ENCODE measurements around the gene INPP5D.
"Not testable (repeated sequence)": the region's sequence is repeated elsewhere in the genome, so short reads cannot be mapped to it uniquely, and the experiment has no call there.

The INPP5D gene

DNA sequence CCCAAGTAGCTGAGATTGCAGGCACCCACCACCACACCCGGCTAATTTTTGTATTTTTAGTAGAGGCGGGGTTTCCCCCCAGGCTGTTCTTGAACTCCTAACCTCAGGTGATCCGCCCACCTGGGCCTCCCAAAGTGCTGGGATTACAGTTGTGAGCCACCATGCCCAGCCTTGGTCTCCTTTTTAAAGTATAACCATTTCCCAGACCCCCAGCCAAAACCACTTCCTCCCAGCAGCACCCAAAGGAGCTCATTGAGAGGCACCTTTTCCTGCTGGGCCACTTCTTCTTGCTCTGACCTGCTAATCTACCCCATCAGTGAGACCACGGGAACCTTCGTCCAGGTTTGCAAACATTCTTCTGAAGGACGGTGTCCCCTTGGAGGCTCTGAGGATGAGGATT, 69.9 kb downstream of the INPP5D start:
- in situ Hi-C loops (cut with HindIII; ENCODE audit: low sequenced_read_pairs) = no loop called here

- in situ Hi-C loops (cut with HindIII; ENCODE audit: low sequenced_read_pairs) = no loop called here
These were observed 70.4 kb downstream of the INPP5D start for GRCh38 chr2:233130481-233131020.

GRCh38 chr2:233131936-233132720, 72.0 kb downstream of the INPP5D start:
- in situ Hi-C loops (cut with HindIII; ENCODE audit: low sequenced_read_pairs) = no loop called here

- in situ Hi-C loops (cut with HindIII; ENCODE audit: low sequenced_read_pairs) = no loop called here
These were observed 73.1 kb downstream of the INPP5D start for GRCh38 chr2:233133239-233133638.

GRCh38 chr2:233135421-233135820, 75.3 kb downstream of the INPP5D start:
- in situ Hi-C loops (cut with HindIII; ENCODE audit: low sequenced_read_pairs) = no loop called here

- in situ Hi-C loops (cut with HindIII; ENCODE audit: low sequenced_read_pairs) = no loop called here
These were observed 76.9 kb downstream of the INPP5D start for GRCh38 chr2:233137040-233137439.

- in situ Hi-C loops (cut with HindIII; ENCODE audit: low sequenced_read_pairs) = loop anchor here (5.0 kb wide), 1 partner anchor 87 kb away; no protein-coding TSS in a partner anchor
These were observed 80.0 kb downstream of the INPP5D start for GRCh38 chr2:233140077-233140585.

- in situ Hi-C loops (cut with HindIII; ENCODE audit: low sequenced_read_pairs) = loop anchor here (5.0 kb wide), 1 partner anchor 86 kb away; no protein-coding TSS in a partner anchor
These were observed 80.8 kb downstream of the INPP5D start for GRCh38 chr2:233140978-233141377.

GRCh38 chr2:233141901-233142300, 81.8 kb downstream of the INPP5D start:
- in situ Hi-C loops (cut with HindIII; ENCODE audit: low sequenced_read_pairs) = loop anchor here (5.0 kb wide), 1 partner anchor 85 kb away; no protein-coding TSS in a partner anchor

DNA sequence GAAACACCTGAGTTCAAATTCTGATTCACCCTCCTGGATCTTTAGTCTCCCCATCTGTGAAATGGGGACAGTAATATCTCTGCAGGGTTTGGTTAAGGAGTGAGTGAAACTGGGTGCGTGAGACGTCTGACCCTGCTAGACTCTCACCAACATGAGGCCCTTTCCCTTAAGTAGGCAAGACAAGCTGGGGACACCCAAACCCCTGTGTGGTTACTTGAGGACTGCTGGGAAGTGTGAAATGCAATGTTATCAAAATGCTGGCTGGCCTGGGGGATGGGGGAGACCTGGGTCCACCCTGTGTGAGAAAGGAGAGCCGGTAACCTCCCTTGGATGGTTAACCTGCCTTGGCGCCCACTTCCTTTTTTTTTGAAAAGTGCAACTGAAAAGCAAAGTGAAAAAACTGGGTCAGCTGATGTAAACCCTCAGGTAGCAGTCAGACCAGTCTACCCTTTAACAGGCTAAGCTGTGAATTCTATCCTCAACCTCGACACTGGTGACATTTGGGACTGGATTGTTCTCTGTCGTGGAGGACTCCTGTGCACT, 82.3 kb downstream of the INPP5D start:
- in situ Hi-C loops (cut with HindIII; ENCODE audit: low sequenced_read_pairs) = loop anchor here (5.0 kb wide), 1 partner anchor 85 kb away; no protein-coding TSS in a partner anchor

DNA sequence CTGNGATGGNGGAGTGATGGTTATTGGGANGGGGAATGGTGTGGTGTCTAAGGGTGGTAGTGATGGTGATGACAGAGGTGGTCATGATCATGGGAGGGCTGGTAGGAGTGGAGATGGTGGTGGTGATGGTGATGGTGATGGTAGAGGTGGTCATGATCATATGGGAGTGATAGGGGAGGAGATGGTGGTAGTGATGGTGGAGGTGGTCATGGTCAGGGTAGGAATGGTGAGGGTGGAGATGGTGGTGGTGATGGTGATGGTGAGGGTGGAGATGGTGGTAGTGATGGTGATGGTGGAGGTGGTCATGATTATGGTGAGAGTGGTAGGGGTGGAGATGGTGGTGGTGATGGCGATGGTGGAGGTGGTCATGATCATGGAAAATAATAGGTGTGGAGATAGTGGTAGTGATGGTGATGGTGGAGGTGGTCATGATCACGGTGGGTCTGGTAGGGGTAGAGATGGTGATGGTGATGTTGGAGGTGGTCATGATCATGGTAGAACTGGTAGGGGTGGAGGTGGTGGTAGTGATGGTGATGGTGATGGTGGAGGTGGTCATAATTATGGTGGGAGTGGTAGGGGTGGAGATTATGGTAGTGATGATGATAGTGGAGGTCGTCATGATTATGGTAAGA, 83.7 kb downstream of the INPP5D start:
- in situ Hi-C loops (cut with HindIII; ENCODE audit: low sequenced_read_pairs) = loop anchor here (5.0 kb wide), 1 partner anchor 83 kb away; no protein-coding TSS in a partner anchor

GRCh38 chr2:233145726-233146125, 85.6 kb downstream of the INPP5D start:
- in situ Hi-C loops (cut with HindIII; ENCODE audit: low sequenced_read_pairs) = no loop called here

DNA sequence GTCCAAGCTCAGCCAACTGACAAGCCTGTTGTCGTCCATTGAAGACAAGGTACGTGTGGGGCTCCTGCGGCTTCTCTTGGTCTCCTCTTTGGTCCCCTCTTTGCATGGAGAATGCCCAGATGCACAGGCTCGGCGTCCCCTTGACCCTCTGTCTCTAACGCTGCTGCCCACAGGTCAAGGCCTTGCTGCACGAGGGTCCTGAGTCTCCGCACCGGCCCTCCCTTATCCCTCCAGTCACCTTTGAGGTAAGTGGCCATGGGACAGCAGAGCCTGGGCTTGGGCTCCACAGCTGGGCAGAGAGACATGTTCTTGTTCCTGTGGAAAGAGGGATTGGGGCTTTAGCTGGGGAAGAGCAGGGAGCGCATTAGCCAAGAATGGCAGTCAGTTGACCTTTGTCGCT, 86.1 kb downstream of the INPP5D start:
- in situ Hi-C loops (cut with HindIII; ENCODE audit: low sequenced_read_pairs) = no loop called here

- in situ Hi-C loops (cut with HindIII; ENCODE audit: low sequenced_read_pairs) = no loop called here
These were observed 87.1 kb downstream of the INPP5D start for GRCh38 chr2:233147136-233147828.

DNA sequence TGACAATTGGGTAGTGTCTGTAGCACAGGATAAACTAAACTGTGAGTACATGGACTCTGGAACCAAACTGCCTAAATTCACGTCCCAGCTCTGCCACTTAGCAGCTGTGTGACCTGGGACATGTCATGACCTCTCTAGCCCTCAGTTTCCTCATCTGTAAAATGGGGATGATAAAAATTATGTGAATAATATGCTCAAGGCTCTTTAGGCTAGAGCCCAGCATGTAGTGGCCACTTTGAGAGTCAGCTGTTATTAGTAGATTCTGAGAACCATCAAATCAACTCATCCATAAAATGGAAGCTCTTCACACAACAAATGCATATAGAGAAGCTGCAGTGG, 87.7 kb downstream of the INPP5D start:
- in situ Hi-C loops (cut with HindIII; ENCODE audit: low sequenced_read_pairs) = no loop called here

GRCh38 chr2:233148354-233148753, 88.2 kb downstream of the INPP5D start:
- in situ Hi-C loops (cut with HindIII; ENCODE audit: low sequenced_read_pairs) = no loop called here

DNA sequence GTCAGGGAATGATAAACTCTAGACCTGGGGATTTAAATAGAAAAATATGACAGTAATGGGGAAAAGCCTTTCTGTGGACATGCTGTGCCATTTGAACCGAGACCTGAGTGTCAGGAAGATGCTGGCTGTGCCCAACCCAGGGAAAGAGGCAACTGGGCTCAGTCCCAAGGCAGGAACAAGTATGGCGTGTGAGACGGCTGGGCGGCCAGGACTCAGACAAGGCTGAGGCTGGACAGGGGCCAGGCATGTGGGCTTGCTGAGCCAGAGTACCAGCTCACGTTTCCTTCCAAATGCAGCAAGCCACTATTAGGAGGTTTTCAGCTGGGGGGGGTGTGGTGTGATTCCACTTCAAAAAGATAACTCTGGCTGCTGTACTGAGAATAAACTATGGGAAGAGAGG, 92.4 kb downstream of the INPP5D start:
- in situ Hi-C loops (cut with HindIII; ENCODE audit: low sequenced_read_pairs) = no loop called here

DNA sequence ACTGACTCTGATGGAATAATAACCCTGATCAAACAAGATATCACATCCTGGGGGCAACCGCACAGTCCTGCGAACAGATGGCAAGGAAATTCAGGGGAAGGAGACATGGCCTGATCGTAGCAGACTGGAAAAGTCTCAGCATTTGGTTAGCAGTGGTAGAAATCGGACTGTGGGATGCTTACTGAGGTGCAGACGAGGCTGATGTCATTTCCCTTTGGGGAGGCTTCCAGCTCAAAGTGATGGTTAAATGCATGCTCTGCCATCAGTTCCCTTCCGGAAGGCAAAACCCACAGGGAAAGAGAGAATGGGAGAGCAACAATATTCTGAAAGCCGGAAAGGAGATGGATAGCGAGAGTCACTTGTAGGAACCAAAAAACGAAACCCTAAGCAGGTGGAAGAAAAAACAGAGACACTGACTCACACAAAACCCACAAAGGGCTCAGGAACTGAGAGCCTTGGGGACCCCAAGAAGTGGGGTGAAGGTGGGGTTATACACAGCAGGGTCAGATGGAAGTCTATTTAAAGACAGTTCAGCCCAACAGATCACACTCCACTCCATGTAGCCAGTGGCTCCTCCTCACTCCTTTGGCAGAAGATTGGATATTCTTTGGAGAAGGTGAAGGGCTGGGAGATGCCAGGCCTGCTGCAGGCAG, 93.1 kb downstream of the INPP5D start:
- in situ Hi-C loops (cut with HindIII; ENCODE audit: low sequenced_read_pairs) = no loop called here

DNA sequence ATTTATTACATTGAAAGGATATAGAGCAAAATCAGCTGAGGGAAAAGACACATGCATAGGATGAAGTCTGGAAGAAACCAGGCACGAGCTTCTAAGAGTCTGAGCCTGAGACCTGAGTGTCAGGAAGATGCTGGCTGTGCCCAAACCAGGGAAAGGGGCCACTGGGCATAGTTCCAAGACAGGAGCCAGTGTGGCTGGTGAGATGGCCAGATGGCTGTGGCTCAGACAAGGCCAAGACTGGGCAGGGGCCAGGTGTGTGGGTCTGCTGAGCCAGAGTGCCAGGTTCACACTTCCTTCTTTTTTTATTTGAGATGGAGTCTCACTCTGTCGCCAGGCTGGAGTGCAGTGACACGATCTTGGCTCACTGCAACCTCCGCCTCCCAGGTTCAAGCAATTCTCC, 95.9 kb downstream of the INPP5D start:
- in situ Hi-C loops (cut with HindIII; ENCODE audit: low sequenced_read_pairs) = no loop called here

DNA sequence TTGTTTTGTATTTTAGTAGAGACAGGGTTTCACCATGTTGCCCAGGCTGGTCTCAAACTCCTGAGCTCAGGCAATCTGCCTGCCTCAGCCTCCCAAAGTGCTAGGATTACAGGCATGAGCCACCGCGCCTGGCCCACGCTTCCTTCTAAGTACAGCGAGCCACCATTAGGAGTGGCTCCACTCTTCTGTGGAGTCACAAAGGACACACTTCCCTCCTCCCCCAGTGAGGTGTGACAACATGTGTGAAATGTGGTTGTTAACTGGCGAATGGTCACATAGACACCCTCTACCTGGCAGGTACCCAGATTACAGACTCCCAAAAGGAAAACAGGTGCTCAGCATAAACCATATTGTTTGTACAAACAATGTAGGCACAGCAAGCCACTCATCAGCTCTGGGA, 96.3 kb downstream of the INPP5D start:
- in situ Hi-C loops (cut with HindIII; ENCODE audit: low sequenced_read_pairs) = not testable (repeated sequence)
